ENCODE results near the gene CROCC.
"Not testable (repeated sequence)": the region's sequence is repeated elsewhere in the genome, so short reads cannot be mapped to it uniquely, and the experiment has no call there.

CROCC gene, protein sequence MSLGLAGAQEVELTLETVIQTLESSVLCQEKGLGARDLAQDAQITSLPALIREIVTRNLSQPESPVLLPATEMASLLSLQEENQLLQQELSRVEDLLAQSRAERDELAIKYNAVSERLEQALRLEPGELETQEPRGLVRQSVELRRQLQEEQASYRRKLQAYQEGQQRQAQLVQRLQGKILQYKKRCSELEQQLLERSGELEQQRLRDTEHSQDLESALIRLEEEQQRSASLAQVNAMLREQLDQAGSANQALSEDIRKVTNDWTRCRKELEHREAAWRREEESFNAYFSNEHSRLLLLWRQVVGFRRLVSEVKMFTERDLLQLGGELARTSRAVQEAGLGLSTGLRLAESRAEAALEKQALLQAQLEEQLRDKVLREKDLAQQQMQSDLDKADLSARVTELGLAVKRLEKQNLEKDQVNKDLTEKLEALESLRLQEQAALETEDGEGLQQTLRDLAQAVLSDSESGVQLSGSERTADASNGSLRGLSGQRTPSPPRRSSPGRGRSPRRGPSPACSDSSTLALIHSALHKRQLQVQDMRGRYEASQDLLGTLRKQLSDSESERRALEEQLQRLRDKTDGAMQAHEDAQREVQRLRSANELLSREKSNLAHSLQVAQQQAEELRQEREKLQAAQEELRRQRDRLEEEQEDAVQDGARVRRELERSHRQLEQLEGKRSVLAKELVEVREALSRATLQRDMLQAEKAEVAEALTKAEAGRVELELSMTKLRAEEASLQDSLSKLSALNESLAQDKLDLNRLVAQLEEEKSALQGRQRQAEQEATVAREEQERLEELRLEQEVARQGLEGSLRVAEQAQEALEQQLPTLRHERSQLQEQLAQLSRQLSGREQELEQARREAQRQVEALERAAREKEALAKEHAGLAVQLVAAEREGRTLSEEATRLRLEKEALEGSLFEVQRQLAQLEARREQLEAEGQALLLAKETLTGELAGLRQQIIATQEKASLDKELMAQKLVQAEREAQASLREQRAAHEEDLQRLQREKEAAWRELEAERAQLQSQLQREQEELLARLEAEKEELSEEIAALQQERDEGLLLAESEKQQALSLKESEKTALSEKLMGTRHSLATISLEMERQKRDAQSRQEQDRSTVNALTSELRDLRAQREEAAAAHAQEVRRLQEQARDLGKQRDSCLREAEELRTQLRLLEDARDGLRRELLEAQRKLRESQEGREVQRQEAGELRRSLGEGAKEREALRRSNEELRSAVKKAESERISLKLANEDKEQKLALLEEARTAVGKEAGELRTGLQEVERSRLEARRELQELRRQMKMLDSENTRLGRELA (N-terminal part only)

GRCh38 chr1:16921391-16922185 lies at the start of gene CROCC:
Gene CROCC, plus strand, starts transcription at chr1:16921931. Its CDS starts 88 bp downstream, at chr1:16922019.
- peak in 1 of 2 donors; percentile 22 for DNase-seq

- not testable (repeated sequence) for DNase-seq
Observed at GRCh38 chr1:16872152-16873075, 49.3 kb upstream of the CROCC start.

DNA sequence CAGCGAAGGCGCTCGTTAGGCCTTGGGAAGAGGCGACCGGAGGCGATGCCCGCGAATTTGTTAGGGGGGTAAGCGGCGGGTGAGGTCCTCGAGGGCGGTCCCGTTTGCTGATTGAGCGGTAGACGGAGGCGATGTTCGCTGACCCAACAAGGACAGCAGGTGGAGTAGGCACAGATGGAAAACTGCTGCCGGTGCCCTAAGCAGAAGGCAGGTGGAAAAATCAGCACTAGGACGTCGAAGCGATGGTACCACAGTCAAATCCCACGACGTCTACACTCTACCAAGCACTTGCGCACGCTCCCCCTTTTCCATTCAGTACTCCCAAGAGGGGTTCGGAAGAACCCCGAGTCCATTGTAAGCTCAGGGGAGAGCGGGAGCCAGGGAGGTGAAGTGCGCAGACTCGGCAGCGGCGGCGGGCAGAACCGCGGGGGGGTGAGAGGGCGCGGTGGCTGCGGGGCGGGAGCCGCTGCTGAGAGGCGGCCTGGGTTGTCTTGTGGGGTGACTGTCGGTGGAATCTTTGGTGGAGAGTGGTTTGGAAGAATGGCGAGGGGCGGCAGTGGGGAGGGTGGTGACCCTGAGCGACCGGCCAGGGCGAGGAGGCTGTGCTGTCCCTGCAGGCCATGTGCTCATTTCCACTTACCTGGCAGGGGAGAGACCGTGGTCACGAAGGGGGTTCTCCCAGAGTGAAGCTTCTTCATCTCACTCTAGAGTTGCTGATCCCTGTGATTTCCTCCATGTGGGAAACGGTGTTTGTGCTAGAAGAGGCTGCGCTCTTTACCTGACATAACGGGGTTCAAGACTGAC lies 48.5 kb upstream of the CROCC start:
- DNase-seq = not testable (repeated sequence)

DNA sequence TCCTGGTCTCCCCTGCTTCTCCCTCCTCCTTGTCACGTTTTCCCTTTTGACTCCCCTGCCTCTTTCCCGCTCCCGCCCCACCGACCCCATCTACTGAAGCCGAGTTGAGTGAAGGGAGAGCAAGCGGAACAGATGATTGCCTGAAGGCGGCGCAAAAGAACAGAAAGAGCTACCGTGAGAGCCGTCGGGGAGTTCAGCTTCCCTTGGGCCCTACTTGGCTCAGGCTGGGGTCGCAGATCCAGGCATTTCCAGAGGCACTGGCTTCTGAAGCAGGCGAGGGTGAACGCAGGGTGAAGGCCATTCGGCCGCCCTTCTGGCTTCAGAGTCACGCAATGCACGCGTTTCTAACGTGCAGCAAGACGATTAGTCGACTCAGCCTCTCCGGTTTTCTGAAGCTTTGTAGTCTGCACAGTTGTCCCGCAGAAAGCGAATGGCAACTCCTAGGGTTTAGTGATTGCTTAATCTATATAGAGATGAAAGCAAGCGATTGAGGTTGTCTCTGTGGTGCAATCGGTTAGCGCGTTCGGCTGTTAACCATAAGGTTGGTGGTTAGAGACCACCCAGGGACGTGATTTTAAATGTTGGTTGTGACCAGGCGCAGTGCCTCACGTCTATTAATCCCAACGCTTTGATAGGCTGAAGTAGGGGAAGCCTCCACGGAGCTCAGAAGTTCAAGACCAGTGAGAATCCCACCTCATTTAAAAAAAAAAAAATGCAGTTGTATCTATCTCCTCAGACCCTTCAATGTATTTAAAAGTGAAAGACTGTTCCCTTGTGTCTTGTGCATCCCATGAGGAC lies 46.6 kb upstream of the CROCC start:
- DNase-seq = not testable (repeated sequence)

DNA sequence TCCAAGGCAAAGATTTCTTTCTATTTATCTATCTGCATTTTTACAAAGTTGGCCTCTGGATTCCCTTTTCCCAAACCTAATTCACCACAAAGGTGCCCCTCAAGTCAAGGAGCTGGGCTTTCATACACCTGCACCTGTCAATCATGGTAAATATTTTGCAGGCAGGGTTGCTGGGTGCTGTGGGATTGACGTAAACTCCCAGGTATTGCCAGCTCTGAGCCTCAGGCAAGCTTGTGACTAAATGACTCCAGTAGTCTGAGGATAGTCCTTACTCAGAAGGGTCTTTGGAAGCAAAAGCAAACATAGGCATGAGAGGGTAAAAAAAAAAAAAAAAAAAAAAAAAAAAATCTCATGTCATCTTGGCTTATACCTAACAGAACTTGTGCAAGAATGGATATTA lies 40.0 kb upstream of the CROCC start:
- not testable (repeated sequence) for DNase-seq

DNA sequence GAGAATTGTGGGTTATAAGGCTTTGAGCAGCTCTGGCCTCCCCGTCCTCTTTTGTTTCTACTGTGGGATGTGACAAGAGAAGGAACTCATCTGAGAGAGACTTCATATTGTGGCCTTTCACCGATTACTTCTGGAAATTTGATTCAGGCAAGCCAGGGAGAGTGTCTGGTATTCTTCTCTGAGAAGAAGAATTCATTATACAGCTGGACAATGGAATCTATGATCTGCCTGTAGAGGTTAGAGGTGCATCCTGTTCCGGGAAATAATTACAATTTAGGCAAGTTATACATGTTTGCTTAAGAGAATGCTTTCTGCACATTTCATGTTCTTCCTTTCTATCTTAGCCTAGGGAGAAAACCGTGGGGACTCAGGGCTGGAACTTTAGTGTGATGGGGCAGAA lies 38.7 kb upstream of the CROCC start:
- DNase-seq = no peak

GRCh38 chr1:16884487-16884886 lies 37.2 kb upstream of the CROCC start:
- DNase-seq = not testable (repeated sequence)

DNA sequence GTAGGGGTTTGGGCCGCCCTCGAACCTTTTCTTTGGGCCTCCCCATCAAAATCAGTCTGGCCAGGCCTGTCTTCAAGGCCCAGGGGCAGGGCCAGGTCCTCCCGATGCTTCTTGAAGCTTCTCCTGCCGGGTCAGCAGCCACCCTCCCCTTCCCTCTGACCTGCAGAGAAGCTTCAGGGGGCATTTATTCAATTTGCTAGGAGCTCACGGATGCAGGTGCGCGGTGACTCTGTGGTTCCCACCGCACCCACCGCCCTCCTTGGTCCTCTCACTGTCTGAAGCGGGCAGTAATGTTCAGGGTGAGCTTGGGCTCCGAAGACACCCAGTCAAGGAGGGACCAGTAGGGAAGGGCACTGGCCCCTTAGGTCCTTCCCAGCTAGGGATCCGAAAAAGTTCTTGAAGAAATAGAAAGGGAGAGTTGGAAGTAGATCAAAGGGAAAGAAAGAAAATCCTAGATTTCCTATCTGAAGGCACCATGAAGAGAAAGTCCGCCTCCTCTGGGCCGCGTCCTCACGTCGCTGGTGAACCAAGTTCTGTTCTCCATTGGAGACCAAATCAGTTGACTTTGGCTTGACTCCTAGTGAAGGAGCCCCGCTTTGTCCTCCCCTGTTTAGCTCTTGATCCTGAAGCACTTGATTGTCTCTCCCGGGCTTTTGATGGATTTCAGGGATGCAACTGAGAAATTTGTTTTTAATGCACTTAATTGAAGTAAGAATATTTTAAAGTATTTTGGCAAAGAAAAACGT lies 34.7 kb upstream of the CROCC start:
- no peak for DNase-seq

GRCh38 chr1:16888860-16889816 lies 32.6 kb upstream of the CROCC start:
- peak in 1 of 2 donors; percentile 59 for DNase-seq

- not testable (repeated sequence) for DNase-seq
Observed at GRCh38 chr1:16890539-16891021, 31.2 kb upstream of the CROCC start.

- DNase-seq = not testable (repeated sequence)
Observed at GRCh38 chr1:16891057-16891456, 30.7 kb upstream of the CROCC start.

- DNase-seq = not testable (repeated sequence)
Observed at GRCh38 chr1:16892978-16893525, 28.7 kb upstream of the CROCC start.

DNA sequence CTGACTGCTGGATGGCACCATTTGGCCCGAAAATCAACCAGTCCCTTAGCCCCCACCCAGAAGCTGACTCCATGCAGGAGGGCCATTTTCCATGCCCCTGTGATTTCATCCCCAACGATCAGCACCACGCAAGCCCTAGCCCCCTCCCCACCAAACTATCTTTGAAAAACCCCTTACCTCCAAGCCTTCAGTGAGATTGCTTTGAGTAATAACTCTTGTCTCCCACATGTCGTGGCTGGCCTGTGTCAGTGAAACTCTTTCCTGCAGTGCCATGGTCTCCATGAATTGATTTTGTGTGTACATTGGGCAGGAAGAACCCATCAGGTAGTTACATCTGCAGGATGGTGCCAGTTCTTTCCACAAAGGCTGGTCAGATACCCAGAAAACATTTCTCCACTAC lies 27.9 kb upstream of the CROCC start:
- not testable (repeated sequence) for DNase-seq

GRCh38 chr1:16894338-16894737 lies 27.4 kb upstream of the CROCC start:
- DNase-seq = not testable (repeated sequence)

- not testable (repeated sequence) for DNase-seq
Observed at GRCh38 chr1:16895233-16895597, 26.5 kb upstream of the CROCC start.

DNA sequence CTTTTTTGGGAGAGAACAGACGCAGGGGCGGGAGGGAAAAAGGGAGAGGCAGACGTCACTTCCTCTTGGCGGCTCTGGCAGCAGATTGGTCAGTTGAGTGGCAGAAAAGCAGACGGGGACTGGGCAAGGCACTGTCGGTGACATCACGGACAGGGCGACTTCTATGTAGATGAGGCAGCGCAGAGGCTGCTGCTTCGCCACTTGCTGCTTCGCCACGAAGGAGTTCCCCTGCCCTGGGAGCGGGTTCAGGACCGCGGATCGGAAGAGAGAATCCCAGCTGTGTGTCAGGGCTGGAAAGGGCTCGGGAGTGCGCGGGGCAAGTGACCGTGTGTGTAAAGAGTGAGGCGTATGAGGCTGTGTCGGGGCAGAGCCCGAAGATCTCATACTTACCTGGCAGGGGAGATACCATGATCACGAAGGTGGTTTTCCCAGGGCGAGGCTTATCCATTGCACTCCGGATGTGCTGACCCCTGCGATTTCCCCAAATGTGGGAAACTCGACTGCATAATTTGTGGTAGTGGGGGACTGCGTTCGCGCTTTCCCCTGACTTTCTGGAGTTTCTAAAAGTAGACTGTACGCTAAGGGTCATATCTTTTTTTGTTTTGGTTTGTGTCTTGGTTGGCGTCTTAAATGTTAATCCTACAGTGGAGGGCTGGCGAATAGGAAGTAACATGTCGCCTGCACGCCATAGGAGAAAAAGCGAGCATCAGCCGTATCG lies 26.0 kb upstream of the CROCC start, which contains the start of gene RNU1-2:
TSS of gene RNU1-2 (plus strand) at position 383 of the 718 bp plus-strand sequence.
- peak; percentile 77 to 95 for DNase-seq

Measured in bone marrow (tissue), 2 donors.